Stomach (tissue), 4 donors: ENCODE measurements around the gene NUB1.

Source experiments
- EP300 ChIP-seq: sonication (generic); formaldehyde crosslinking; IDR thresholded peaks from one replicate; pipeline ENCODE4 v1.6.1; 2017; ENCODE audit warnings: antibody characterized with exemption
- POLR2A ChIP-seq, 4 donors: fragments of 450-650 bp; IDR thresholded peaks; one replicate each; pipeline ENCODE4 v1.6.1; 2016; ENCODE audit warnings: antibody characterized with exemption in 4 of 4, control low read depth in 2 of 4, mild to moderate bottlenecking in 1 of 4, moderate library complexity in 1 of 4
- TF ChIP-seq, protein P1 (sequence below), 7 experiments: fragments of 450-650 bp in 4 of 7; fragments of 200-600 bp in 3 of 7; sonication (generic) in 3 of 7; IDR thresholded peaks; one replicate each; pipeline ENCODE4 v1.5.1; 2016 to 2019; ENCODE audit warnings: antibody characterized with exemption in 7 of 7, control low read depth in 2 of 7, mild to moderate bottlenecking in 1 of 7

DNA sequence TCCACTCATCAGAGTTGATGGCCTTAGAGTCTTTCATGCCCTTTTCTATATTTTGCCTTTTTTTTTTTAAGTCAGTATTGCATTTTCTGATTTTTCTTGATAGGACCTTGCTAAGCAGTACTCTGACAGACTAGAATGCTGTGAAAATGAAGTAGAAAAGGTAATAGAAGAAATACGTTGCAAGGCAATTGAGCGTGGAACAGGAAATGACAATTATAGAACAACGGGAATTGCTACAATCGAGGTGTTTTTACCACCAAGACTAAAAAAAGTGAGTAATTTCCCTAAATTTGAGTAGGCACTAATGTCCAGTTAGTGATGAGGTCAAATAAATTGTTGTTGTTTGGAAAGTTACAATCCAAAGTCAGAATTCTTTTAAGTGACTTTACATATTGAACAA lies 7.4 kb downstream of the NUB1 start:
- TF ChIP-seq, protein P1, sequence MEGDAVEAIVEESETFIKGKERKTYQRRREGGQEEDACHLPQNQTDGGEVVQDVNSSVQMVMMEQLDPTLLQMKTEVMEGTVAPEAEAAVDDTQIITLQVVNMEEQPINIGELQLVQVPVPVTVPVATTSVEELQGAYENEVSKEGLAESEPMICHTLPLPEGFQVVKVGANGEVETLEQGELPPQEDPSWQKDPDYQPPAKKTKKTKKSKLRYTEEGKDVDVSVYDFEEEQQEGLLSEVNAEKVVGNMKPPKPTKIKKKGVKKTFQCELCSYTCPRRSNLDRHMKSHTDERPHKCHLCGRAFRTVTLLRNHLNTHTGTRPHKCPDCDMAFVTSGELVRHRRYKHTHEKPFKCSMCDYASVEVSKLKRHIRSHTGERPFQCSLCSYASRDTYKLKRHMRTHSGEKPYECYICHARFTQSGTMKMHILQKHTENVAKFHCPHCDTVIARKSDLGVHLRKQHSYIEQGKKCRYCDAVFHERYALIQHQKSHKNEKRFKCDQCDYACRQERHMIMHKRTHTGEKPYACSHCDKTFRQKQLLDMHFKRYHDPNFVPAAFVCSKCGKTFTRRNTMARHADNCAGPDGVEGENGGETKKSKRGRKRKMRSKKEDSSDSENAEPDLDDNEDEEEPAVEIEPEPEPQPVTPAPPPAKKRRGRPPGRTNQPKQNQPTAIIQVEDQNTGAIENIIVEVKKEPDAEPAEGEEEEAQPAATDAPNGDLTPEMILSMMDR (IDR thresholded peaks at IDR 0.05), result no peak
- TF ChIP-seq EP300, result no peak
- TF ChIP-seq POLR2A (IDR thresholded peaks at IDR 0.05), result no peak
